H9 (cell line): Measurements from ENCODE around the gene SMIM10. TPM values are rescaled to one million over a fixed set of nuclear protein-coding genes. Genes with fewer than 3 reads are reported as not detected.
"Not testable (repeated sequence)": the region's sequence is repeated elsewhere in the genome, so short reads cannot be mapped to it uniquely, and the experiment has no call there.

ENCODE experiments used
- DNase-seq: peaks from one replicate; pipeline ENCODE4 v3.0.0-alpha.2; 2017
- H2AFZ ChIP-seq: one replicate; pipeline ENCODE4 v1.6.1; 2013; ENCODE audit warnings: mild to moderate bottlenecking, low read length, control low read depth, moderate library complexity
- H2AK5ac ChIP-seq: 2 replicates; pipeline ENCODE4 v1.6.1; 2013; ENCODE audit warnings: low read length, control low read depth, mixed read lengths; ENCODE audit not compliant: insufficient read length
- H2BK120ac ChIP-seq: one replicate; pipeline ENCODE4 v1.6.1; 2013; ENCODE audit warnings: low read depth, mild to moderate bottlenecking, low read length, control low read depth, inconsistent platforms; ENCODE audit not compliant: poor library complexity, severe bottlenecking
- H2BK12ac ChIP-seq: 2 replicates; pipeline ENCODE4 v1.6.1; 2013; ENCODE audit warnings: low read length, control low read depth, mixed read lengths, low read depth; ENCODE audit not compliant: insufficient read length
- H2BK15ac ChIP-seq: 2 replicates; pipeline ENCODE4 v1.6.1; 2013; ENCODE audit warnings: low read depth, low read length, control low read depth
- H2BK20ac ChIP-seq: one replicate; pipeline ENCODE4 v1.6.1; 2013; ENCODE audit warnings: low read depth, mild to moderate bottlenecking, low read length, control low read depth, inconsistent platforms; ENCODE audit not compliant: poor library complexity, severe bottlenecking
- H2BK5ac ChIP-seq: 2 replicates; pipeline ENCODE4 v1.6.1; 2013; ENCODE audit warnings: low read length, control low read depth, mixed read lengths; ENCODE audit not compliant: insufficient read length
- H3K14ac ChIP-seq: 2 replicates; pipeline ENCODE4 v1.6.1; 2013; ENCODE audit warnings: low read length, control low read depth; ENCODE audit not compliant: insufficient read depth
- H3K18ac ChIP-seq: 2 replicates; pipeline ENCODE4 v1.6.1; 2013; ENCODE audit warnings: low read depth, mild to moderate bottlenecking, mixed read lengths, low read length, control low read depth; ENCODE audit not compliant: insufficient read length
- H3K23ac ChIP-seq: 2 replicates; pipeline ENCODE4 v1.6.1; 2013; ENCODE audit warnings: low read length, control low read depth, mixed read lengths, low read depth; ENCODE audit not compliant: insufficient read length
- H3K23me2 ChIP-seq: 2 replicates; pipeline ENCODE4 v1.6.1; 2013; ENCODE audit warnings: low read depth, mild to moderate bottlenecking, mixed read lengths, low read length, control low read depth; ENCODE audit not compliant: insufficient read length, poor library complexity, severe bottlenecking
- H3K27ac ChIP-seq: 2 replicates; pipeline ENCODE4 v1.5.1; 2013; ENCODE audit warnings: low read length, control low read depth, mixed read lengths, low read depth; ENCODE audit not compliant: insufficient read length
- H3K27me3 ChIP-seq: 2 replicates; pipeline ENCODE4 v1.6.1; 2013; ENCODE audit warnings: low read length, control low read depth, inconsistent platforms; ENCODE audit not compliant: insufficient read depth
- H3K4ac ChIP-seq: 2 replicates; pipeline ENCODE4 v1.6.1; 2013; ENCODE audit warnings: low read depth, mild to moderate bottlenecking, control low read depth, inconsistent platforms, low read length, moderate library complexity
- H3K4me1 ChIP-seq: 2 replicates; pipeline ENCODE4 v1.6.1; 2013; ENCODE audit warnings: low read length, control low read depth, inconsistent platforms; ENCODE audit not compliant: insufficient read depth
- H3K4me2 ChIP-seq: 2 replicates; pipeline ENCODE4 v1.6.1; 2013; ENCODE audit warnings: low read length, control low read depth, mixed read lengths; ENCODE audit not compliant: insufficient read length, insufficient read depth
- H3K56ac ChIP-seq: 2 replicates; pipeline ENCODE4 v1.6.1; 2013; ENCODE audit warnings: low read depth, mild to moderate bottlenecking, mixed read lengths, low read length, control low read depth; ENCODE audit not compliant: insufficient read length
- H3K79me1 ChIP-seq: 2 replicates; pipeline ENCODE4 v1.6.1; 2013; ENCODE audit warnings: low read depth, mild to moderate bottlenecking, moderate library complexity, low read length, control low read depth, inconsistent platforms; ENCODE audit not compliant: insufficient read depth, poor library complexity, severe bottlenecking
- H3K79me2 ChIP-seq: 2 replicates; pipeline ENCODE4 v1.6.1; 2013; ENCODE audit warnings: low read length, control low read depth, inconsistent platforms; ENCODE audit not compliant: insufficient read depth
- H3K9ac ChIP-seq: 2 replicates; pipeline ENCODE4 v1.6.1; 2013; ENCODE audit warnings: low read length, control low read depth, mixed read lengths; ENCODE audit not compliant: insufficient read length; ENCODE audit errors: extremely low read depth
- H3K9me3 ChIP-seq: one replicate; pipeline ENCODE4 v1.6.1; 2013; ENCODE audit warnings: low read depth, low read length, inconsistent platforms; ENCODE audit not compliant: control insufficient read depth
- H3T11ph ChIP-seq: one replicate; pipeline ENCODE4 v1.6.1; 2013; ENCODE audit warnings: mild to moderate bottlenecking, low read length, control low read depth, inconsistent platforms
- H4K20me1 ChIP-seq: one replicate; pipeline ENCODE4 v1.6.1; 2013; ENCODE audit not compliant: control insufficient read depth, insufficient read length, insufficient read depth
- H4K5ac ChIP-seq: 2 replicates; pipeline ENCODE4 v1.6.1; 2013; ENCODE audit warnings: low read depth, mild to moderate bottlenecking, mixed read lengths, low read length, control low read depth; ENCODE audit not compliant: insufficient read length
- H4K8ac ChIP-seq: replicated peaks from 2 replicates; pipeline ENCODE4 v1.6.1; 2013; ENCODE audit warnings: low read length, control low read depth, mixed read lengths, low read depth; ENCODE audit not compliant: insufficient read length
- H4K91ac ChIP-seq: 2 replicates; pipeline ENCODE4 v1.6.1; 2013; ENCODE audit warnings: low read depth, mild to moderate bottlenecking, moderate library complexity, mixed read lengths, low read length, control low read depth; ENCODE audit not compliant: insufficient read length
- H3K27ac Mint-ChIP-seq, 3 experiments: 2 replicates in 2 of 3; 3 replicates in 1 of 3; pipeline ENCODE4 v1.8.0; 2020 to 2021; ENCODE audit warnings: mixed read lengths in 3 of 3, mild to moderate bottlenecking in 1 of 3, moderate library complexity in 1 of 3
- H3K27me3 Mint-ChIP-seq: 2 replicates; pipeline ENCODE4 v1.8.0; 2021; ENCODE audit warnings: low read depth, mild to moderate bottlenecking, moderate library complexity, mixed read lengths
- H3K36me3 Mint-ChIP-seq, 3 experiments: 2 replicates in 2 of 3; 3 replicates in 1 of 3; pipeline ENCODE4 v1.8.0; 2020 to 2021; ENCODE audit warnings: low read depth in 3 of 3, mixed read lengths in 3 of 3; ENCODE audit not compliant: insufficient read depth in 1 of 3
- H3K4me1 Mint-ChIP-seq, 2 experiments: 2 replicates each; pipeline ENCODE4 v1.8.0; 2020; ENCODE audit warnings: mixed read lengths in 2 of 2
- H3K4me3 Mint-ChIP-seq, 2 experiments: 2 replicates in 1 of 2; 3 replicates in 1 of 2; pipeline ENCODE4 v1.8.0; 2020 to 2021; ENCODE audit warnings: mild to moderate bottlenecking in 2 of 2, mixed read lengths in 2 of 2, moderate library complexity in 1 of 2
- H3K9me3 Mint-ChIP-seq, 2 experiments: 2 replicates in 1 of 2; 3 replicates in 1 of 2; pipeline ENCODE4 v1.8.0; 2020; ENCODE audit warnings: mild to moderate bottlenecking in 2 of 2, mixed read lengths in 2 of 2, moderate library complexity in 1 of 2
- WGBS: extraction: QIAGEN DNeasy Blood & Tissue Kit; methylation state at CpG from one replicate; pipeline ENCODE4 v1.1.7; 2013; ENCODE audit warnings: missing lambda C conversion rate, low lambda C conversion rate, mixed read lengths; ENCODE audit not compliant: insufficient read length; ENCODE audit errors: extremely low coverage; 5-methylcytosine and 5-hydroxymethylcytosine counted together
- total RNA-seq: library from RNA; stranded (reverse); gene quantifications from 2 replicates; pipeline ENCODE4 v1.2.1, GENCODE V29; 2021

Gene SMIM10
- total RNA-seq, 1 experiment from 2014 or later, result 1.2 TPM

GRCh38 chrX:135041149-135042123 lies 50.6 kb downstream of the SMIM10 start:
- H3K27me3 ChIP-seq, H2BK120ac ChIP-seq, H3K4me1 ChIP-seq, H3K79me1 ChIP-seq, H2AK5ac ChIP-seq, H4K20me1 ChIP-seq, H4K5ac ChIP-seq, H3T11ph ChIP-seq, H3K18ac ChIP-seq, DNase-seq, H3K23ac ChIP-seq, H3K23me2 ChIP-seq, H4K91ac ChIP-seq, H4K8ac ChIP-seq, H3K27me3 Mint-ChIP-seq, H3K4me2 ChIP-seq, H3K36me3 Mint-ChIP-seq, H2BK5ac ChIP-seq, H3K14ac ChIP-seq, H2BK15ac ChIP-seq, H2BK12ac ChIP-seq, H2AFZ ChIP-seq, H3K9ac ChIP-seq, H3K79me2 ChIP-seq, H3K56ac ChIP-seq, H3K4ac ChIP-seq, H2BK20ac ChIP-seq: not testable (repeated sequence)
- no CpG with 5 or more reads among the region's 3 CpGs for WGBS
- Mint-ChIP-seq H3K9me3 (peaks cover 5 to 46% of the 10 kb centered on the region in 2 experiments; a peak in 4 of 5 replicates), H3K4me3 (peak overlapping the region; percentile 7 to 24; a peak in 4 of 5 replicates), H3K27ac (peak overlapping the region; percentile 74 to 84 (median 75); a peak in 4 of 7 replicates), H3K4me1 (peaks cover 12 to 21% of the 10 kb centered on the region in 2 experiments; a peak in 3 of 4 replicates)
- peaks cover 17% of the 10 kb centered on the region for H3K9me3 ChIP-seq
- peak overlapping the region; percentile 39 for H3K27ac ChIP-seq

Other genes starting within 250 kb of the SMIM10 start
- 25.3 and 27.7 TPM in 2 replicates for gene PABIR2, start 193.8 kb upstream of the SMIM10 start, total RNA-seq
- 20.4 and 20.9 TPM in 2 replicates for gene MOSPD1, start 75.7 kb upstream of the SMIM10 start, total RNA-seq
- gene RTL8B, start 31.6 kb downstream of the SMIM10 start, total RNA-seq, result 7.2 and 7.7 TPM in 2 replicates
- gene RTL8C, start 41.4 kb downstream of the SMIM10 start, total RNA-seq, result 61.1 and 71.1 TPM in 2 replicates
- 32.4 and 34.2 TPM in 2 replicates for gene RTL8A, start 61.1 kb downstream of the SMIM10 start, total RNA-seq
- 3.4 and 4.6 TPM in 2 replicates for gene SMIM10L2B, start 107.7 kb downstream of the SMIM10 start, total RNA-seq
- not detected in 2 replicates for gene ETDB, start 129.5 kb downstream of the SMIM10 start, total RNA-seq
- 0.24 TPM in 1 of 2 replicates, not detected in the other for gene CT55, start 180.4 kb downstream of the SMIM10 start, total RNA-seq